Epidermal melanocyte (primary cell): ENCODE results near the gene GALNT13.

Experiments used
- DNase-seq: peaks from one replicate; pipeline ENCODE4 v3.0.0; 2011; ENCODE audit warnings: low spot score; ENCODE audit not compliant: insufficient read length

GALNT13 gene

GRCh38 chr2:154403242-154403790 lies 531.6 kb downstream of the GALNT13 start:
- no peak for DNase-seq

- DNase-seq = no peak
Measured at GRCh38 chr2:154408786-154409185, 537.1 kb downstream of the GALNT13 start.

GRCh38 chr2:154422251-154422650 lies 550.5 kb downstream of the GALNT13 start:
- DNase-seq = no peak

- no peak for DNase-seq
Measured at GRCh38 chr2:154425994-154426393, 554.3 kb downstream of the GALNT13 start.

- DNase-seq = no peak
Measured at GRCh38 chr2:154427453-154427852, 555.7 kb downstream of the GALNT13 start.

- DNase-seq = no peak
Measured at GRCh38 chr2:154428022-154428421, 556.3 kb downstream of the GALNT13 start.

- no peak for DNase-seq
Measured at GRCh38 chr2:154433010-154433409, 561.3 kb downstream of the GALNT13 start.

- no peak for DNase-seq
Measured at GRCh38 chr2:154437104-154437503, 565.4 kb downstream of the GALNT13 start.

GRCh38 chr2:154439156-154439555 lies 567.4 kb downstream of the GALNT13 start:
- DNase-seq = no peak

- no peak for DNase-seq
Measured at GRCh38 chr2:154443919-154444318, 572.2 kb downstream of the GALNT13 start.

GRCh38 chr2:154446324-154446723 lies 574.6 kb downstream of the GALNT13 start:
- no peak for DNase-seq

- no peak for DNase-seq
Measured at GRCh38 chr2:154447727-154448418, 576.2 kb downstream of the GALNT13 start.

GRCh38 chr2:154449951-154450658 lies 578.4 kb downstream of the GALNT13 start:
- DNase-seq = no peak

GRCh38 chr2:154452471-154452870 lies 580.7 kb downstream of the GALNT13 start:
- DNase-seq = no peak

GRCh38 chr2:154452906-154453493 lies 581.3 kb downstream of the GALNT13 start:
- no peak for DNase-seq

- DNase-seq = no peak
Measured at GRCh38 chr2:154455166-154455565, 583.4 kb downstream of the GALNT13 start.

GRCh38 chr2:154455866-154456265 lies 584.1 kb downstream of the GALNT13 start:
- no peak for DNase-seq

- DNase-seq = no peak
Measured at GRCh38 chr2:154457286-154457685, 585.6 kb downstream of the GALNT13 start.

GRCh38 chr2:154459286-154459685 lies 587.6 kb downstream of the GALNT13 start:
- no peak for DNase-seq

- DNase-seq = no peak
Measured at GRCh38 chr2:154462634-154463033, 590.9 kb downstream of the GALNT13 start.

- no peak for DNase-seq
Measured at GRCh38 chr2:154466226-154466625, 594.5 kb downstream of the GALNT13 start.

GRCh38 chr2:154470376-154470775 lies 598.7 kb downstream of the GALNT13 start:
- no peak for DNase-seq
